ENCODE measurements around the gene SCLY.

The SCLY gene

DNA sequence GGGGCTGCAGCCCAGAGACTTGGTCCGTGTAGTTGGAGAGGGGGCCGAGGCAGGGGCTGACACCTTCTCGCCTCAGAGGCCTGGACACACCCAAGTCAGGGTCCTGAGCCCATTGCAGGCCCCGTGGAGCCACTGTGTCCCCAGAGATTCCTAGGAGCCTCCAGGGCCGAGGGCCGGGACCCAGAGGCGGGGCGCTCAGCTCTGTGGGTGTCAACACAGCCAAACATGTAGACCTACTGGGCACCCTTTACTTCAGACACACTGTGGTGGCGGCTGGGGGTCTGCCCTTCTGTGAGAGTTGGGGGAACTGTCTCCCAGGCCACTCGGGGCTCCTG lies 38.9 kb downstream of the SCLY start:
- H3K27me3 ChIP-seq (ENCODE audit: control insufficient read depth, insufficient read depth, low read length): no peaks in the 10 kb centered on the region
- no peaks in the 10 kb centered on the region for H3K9me3 ChIP-seq (ENCODE audit: control insufficient read depth, low read length)
- H3K27ac ChIP-seq: no peak overlapping the region
- no peaks in the 10 kb centered on the region for H3K36me3 ChIP-seq (ENCODE audit: control insufficient read depth, insufficient read depth, low read length)
- no peak overlapping the region for H2AFZ ChIP-seq
- no peak overlapping the region for H3K4me2 ChIP-seq (ENCODE audit: low read length)
- TF ChIP-seq, protein P1, sequence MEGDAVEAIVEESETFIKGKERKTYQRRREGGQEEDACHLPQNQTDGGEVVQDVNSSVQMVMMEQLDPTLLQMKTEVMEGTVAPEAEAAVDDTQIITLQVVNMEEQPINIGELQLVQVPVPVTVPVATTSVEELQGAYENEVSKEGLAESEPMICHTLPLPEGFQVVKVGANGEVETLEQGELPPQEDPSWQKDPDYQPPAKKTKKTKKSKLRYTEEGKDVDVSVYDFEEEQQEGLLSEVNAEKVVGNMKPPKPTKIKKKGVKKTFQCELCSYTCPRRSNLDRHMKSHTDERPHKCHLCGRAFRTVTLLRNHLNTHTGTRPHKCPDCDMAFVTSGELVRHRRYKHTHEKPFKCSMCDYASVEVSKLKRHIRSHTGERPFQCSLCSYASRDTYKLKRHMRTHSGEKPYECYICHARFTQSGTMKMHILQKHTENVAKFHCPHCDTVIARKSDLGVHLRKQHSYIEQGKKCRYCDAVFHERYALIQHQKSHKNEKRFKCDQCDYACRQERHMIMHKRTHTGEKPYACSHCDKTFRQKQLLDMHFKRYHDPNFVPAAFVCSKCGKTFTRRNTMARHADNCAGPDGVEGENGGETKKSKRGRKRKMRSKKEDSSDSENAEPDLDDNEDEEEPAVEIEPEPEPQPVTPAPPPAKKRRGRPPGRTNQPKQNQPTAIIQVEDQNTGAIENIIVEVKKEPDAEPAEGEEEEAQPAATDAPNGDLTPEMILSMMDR (IDR thresholded peaks at IDR 0.05): no peak
- no peak overlapping the region for H3K9ac ChIP-seq
- H3K4me3 ChIP-seq (ENCODE audit: low read depth, low read length): no peak overlapping the region
- no peaks in the 10 kb centered on the region for H3K4me1 ChIP-seq
- no peaks in the 10 kb centered on the region for H3K79me2 ChIP-seq

DNA sequence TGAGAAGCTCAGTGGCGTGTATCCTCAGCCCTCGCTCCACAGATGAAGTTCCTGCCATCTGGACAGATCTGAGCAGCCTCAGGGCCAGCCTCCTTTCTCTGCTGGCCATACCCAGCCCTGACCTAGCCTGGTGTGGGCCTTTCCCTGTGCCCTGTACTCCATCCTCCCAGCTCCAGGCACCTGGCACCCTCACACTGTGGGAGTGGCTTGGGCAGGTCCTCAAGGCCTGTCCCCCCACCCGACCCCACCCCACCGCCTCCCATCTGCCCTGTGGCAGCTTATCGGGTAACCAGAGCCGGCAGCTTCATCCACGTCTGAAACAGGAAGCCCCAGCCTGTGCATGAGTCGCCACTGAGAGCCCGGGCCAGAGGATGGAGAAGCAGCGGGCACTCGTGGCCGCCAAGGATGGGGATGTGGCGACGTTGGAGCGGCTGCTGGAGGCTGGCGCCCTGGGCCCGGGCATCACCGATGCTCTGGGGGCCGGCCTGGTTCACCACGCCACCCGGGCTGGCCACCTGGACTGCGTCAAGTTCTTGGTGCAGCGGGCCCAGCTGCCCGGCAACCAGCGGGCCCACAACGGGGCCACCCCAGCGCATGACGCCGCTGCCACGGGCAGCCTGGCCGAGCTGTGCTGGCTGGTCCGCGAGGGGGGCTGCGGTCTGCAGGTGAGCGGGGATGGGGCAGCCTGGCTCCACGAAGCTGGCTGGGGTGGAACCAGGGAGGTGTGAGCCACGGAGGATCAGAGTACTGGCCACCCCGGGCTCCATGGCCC lies 39.4 kb downstream of the SCLY start, which contains the start of gene ESPNL:
ESPNL (plus strand) TSS at position 292 of the 772 bp plus-strand sequence; CDS start at position 372, 80 bp downstream.
- Histone ChIP-seq H3K27me3 (ENCODE audit: control insufficient read depth, insufficient read depth, low read length) (no peaks in the 10 kb centered on the region), H2AFZ (no peak within 1 kb of the TSS), H3K9ac (no peak within 1 kb of the TSS), H3K9me3 (ENCODE audit: control insufficient read depth, low read length) (no peaks in the 10 kb centered on the region), H3K4me2 (ENCODE audit: low read length) (no peak within 1 kb of the TSS), H3K4me1 (no peaks in the 10 kb centered on the region), H3K36me3 (ENCODE audit: control insufficient read depth, insufficient read depth, low read length) (no peaks in the 10 kb centered on the region), H3K79me2 (no peaks in the 10 kb centered on the region), H3K27ac (no peak within 1 kb of the TSS), H3K4me3 (ENCODE audit: low read depth, low read length) (no peak within 1 kb of the TSS)
- TF ChIP-seq, protein P1 (IDR thresholded peaks at IDR 0.05): no peak

DNA sequence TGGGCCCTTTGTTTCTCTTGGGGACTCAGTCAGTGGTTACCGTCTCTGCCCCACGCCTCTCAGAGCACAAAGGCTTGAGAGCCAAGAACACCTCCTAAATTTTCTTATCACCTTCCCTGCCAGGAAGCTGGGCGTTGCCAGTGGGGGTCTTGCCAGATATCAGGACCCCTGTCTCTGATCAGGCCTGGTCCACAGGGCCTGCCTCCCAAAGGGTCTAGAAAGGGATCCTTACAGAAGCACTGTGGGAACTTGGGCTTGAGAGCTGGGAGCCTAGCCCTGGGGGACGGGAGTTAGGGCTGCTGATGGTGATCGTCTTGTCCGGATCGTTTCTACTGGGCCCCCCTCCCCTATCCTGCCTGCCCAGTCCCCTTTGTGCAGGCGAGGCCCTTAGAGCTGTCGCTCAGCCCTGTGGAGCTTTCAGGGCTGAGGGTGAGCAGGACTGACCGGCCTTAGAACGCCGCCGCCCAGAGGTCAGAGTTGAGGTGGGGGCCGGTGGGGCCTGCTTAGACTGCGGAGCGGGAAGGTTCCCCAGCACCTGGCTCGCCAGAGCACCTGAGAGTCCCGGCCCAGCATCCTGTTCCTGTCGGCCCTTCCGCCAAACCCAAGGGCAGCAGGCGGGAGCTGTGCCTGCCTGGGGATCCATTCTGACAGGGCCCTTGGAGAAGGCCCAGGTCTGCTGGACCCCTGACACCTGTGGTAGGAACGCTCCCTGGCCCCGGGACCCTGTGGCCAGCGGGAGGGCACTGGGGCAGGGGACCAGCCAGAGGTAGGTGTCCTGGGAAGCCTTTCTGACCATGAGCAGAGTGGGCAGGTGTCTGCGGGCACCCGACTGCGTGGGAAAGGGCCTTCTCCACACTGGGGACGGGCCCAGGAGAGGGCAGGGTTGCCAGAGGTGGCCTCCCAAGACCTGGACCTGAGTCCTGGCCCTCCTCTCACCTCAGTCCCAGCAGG lies 40.3 kb downstream of the SCLY start:
- Histone ChIP-seq H3K27me3 (ENCODE audit: control insufficient read depth, insufficient read depth, low read length) (no peaks in the 10 kb centered on the region), H3K9ac (no peak overlapping the region), H3K9me3 (ENCODE audit: control insufficient read depth, low read length) (no peaks in the 10 kb centered on the region), H2AFZ (no peak overlapping the region), H3K4me3 (ENCODE audit: low read depth, low read length) (no peak overlapping the region), H3K4me2 (ENCODE audit: low read length) (no peak overlapping the region), H3K4me1 (no peaks in the 10 kb centered on the region), H3K27ac (no peak overlapping the region), H3K79me2 (no peaks in the 10 kb centered on the region), H3K36me3 (ENCODE audit: control insufficient read depth, insufficient read depth, low read length) (no peaks in the 10 kb centered on the region)
- TF ChIP-seq, protein P1 (IDR thresholded peaks at IDR 0.05): no peak

DNA sequence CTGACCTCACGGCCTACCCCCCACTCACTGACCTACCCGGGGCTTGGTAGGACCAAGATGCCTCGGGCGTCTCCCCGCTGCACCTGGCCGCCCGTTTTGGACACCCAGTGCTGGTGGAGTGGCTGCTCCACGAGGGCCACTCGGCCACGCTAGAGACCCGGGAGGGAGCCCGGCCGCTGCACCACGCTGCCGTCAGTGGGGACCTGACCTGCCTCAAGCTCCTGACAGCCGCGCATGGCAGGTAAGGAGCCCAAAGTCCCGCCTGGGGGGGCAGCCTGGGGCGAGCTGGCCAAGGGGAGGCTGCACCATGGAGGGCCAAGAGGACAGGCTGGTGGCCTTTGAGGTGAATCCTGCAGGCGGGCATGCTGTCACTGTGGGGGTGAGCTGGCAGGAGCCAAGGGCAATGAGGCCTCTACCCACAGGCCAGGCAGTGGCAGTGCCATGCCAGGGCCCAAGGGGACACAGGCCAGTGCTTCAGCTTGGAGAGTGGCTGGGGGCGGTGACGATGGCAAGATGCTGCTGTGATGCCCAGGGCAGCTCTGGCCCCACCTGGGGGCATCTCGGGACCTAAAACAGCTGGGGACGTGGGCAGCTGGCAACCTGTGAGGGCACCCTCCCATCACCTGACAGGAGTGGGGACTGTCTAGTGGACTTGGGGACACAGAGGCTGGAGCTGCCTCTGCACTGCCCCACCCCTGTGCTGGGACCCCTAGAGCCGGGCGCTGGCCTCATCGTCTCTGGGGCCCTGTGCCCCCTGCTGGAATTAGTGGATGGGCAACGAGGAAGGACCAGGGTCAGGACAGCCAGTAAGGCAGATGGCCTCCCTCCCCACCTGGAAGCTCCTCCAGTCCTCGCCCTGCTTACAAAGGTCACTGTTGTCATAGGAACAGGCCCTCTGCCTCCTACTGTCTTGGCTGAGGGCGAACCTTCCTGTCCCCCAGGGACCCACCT lies 41.4 kb downstream of the SCLY start:
- Histone ChIP-seq H3K4me2 (ENCODE audit: low read length) (no peak overlapping the region), H3K79me2 (no peaks in the 10 kb centered on the region), H3K27me3 (ENCODE audit: control insufficient read depth, insufficient read depth, low read length) (no peaks in the 10 kb centered on the region), H3K9me3 (ENCODE audit: control insufficient read depth, low read length) (no peaks in the 10 kb centered on the region), H3K36me3 (ENCODE audit: control insufficient read depth, insufficient read depth, low read length) (no peaks in the 10 kb centered on the region), H3K27ac (no peak overlapping the region), H3K4me1 (no peaks in the 10 kb centered on the region), H2AFZ (no peak overlapping the region), H3K9ac (no peak overlapping the region), H3K4me3 (ENCODE audit: low read depth, low read length) (no peak overlapping the region)
- TF ChIP-seq, protein P1 (IDR thresholded peaks at IDR 0.05): no peak
